Measurements from ENCODE around the gene RGPD3.

DNA sequence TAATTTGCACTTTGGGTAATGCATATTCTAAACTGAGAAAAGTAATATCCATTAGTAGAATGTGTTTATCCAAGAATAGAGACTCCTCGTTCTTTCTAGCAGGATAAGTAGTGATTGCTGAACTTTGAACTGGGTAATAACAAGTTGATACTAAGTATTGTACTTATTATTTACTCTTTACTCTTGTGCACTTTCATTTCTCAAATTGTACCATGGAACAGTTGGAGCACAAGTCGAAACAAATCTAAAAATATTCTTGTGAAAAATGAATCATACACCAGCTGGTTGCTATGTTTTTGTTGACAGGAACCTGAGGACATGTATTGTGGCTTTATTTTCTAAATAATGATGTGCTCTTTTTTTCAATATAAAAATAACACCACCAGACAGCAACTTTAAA is 111.9 kb downstream of the RGPD3 start:
- TF ChIP-seq, protein P1, sequence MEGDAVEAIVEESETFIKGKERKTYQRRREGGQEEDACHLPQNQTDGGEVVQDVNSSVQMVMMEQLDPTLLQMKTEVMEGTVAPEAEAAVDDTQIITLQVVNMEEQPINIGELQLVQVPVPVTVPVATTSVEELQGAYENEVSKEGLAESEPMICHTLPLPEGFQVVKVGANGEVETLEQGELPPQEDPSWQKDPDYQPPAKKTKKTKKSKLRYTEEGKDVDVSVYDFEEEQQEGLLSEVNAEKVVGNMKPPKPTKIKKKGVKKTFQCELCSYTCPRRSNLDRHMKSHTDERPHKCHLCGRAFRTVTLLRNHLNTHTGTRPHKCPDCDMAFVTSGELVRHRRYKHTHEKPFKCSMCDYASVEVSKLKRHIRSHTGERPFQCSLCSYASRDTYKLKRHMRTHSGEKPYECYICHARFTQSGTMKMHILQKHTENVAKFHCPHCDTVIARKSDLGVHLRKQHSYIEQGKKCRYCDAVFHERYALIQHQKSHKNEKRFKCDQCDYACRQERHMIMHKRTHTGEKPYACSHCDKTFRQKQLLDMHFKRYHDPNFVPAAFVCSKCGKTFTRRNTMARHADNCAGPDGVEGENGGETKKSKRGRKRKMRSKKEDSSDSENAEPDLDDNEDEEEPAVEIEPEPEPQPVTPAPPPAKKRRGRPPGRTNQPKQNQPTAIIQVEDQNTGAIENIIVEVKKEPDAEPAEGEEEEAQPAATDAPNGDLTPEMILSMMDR (conservative IDR thresholded peaks at IDR 0.05 in 1 of 2, IDR thresholded peaks at IDR 0.05 in 1 of 2; ENCODE audit: extremely low read depth in 1 of 2, insufficient read depth in 1 of 2, low read depth in 1 of 2, low read length in 2 of 2), result no peak
- no peak for TF ChIP-seq EZH2 (IDR thresholded peaks at IDR 0.05; ENCODE audit: borderline replicate concordance, low read length)
